ENCODE results near the gene KISS1R. TPM values are rescaled to one million over a fixed set of nuclear protein-coding genes. Genes with fewer than 3 reads are reported as not detected.

The KISS1R gene
- total RNA-seq, 2 donors from 2014 or later, result 3.3 TPM; not detected in 1

GRCh38 chr19:963486-963951, 46.4 kb downstream of the KISS1R start:
- no peaks in the 10 kb centered on the region for H3K4me1 ChIP-seq
- peaks cover 0 to 6% of the 10 kb centered on the region in 2 donors for H3K36me3 ChIP-seq (replicated peaks in 1 of 2; ENCODE audit: insufficient read depth in 1 of 2, low read depth in 2 of 2)
- H3K9me3 ChIP-seq, result no peaks in the 10 kb centered on the region
- DNase-seq (no peak), ATAC-seq (no peak)
- TF ChIP-seq CTCF (IDR thresholded peaks at IDR 0.05) (no peak), POLR2A (IDR thresholded peaks at IDR 0.05) (no peak)
- H3K27ac ChIP-seq, result no peak overlapping the region
- H3K27me3 ChIP-seq, result no peaks in the 10 kb centered on the region
- intact Hi-C loops (cut with DNase I), result no loop called here
- H3K4me3 ChIP-seq, result no peak overlapping the region
- 83 to 93% methylated on average over 8 to 11 of the region's 11 CpGs for WGBS, 2 donors

GRCh38 chr19:964116-964520, 47.0 kb downstream of the KISS1R start:
- Histone ChIP-seq H3K9me3 (no peaks in the 10 kb centered on the region), H3K27ac (no peak overlapping the region), H3K4me1 (no peaks in the 10 kb centered on the region), H3K27me3 (no peaks in the 10 kb centered on the region), H3K4me3 (no peak overlapping the region), H3K36me3 (replicated peaks in 1 of 2; ENCODE audit: insufficient read depth in 1 of 2, low read depth in 2 of 2) (peaks cover 0 to 10% of the 10 kb centered on the region in 2 donors)
- intact Hi-C loops (cut with DNase I), result no loop called here
- no peak for DNase-seq
- TF ChIP-seq CTCF (IDR thresholded peaks at IDR 0.05) (no peak), POLR2A (IDR thresholded peaks at IDR 0.05) (no peak)
- ATAC-seq, result no peak
- WGBS, 2 donors, result 97 to 99% methylated on average over 12 to 14 of the region's 16 CpGs

GRCh38 chr19:964761-965694, 47.9 kb downstream of the KISS1R start:
- 93% methylated on average over 12 to 16 of the region's 19 CpGs for WGBS, 2 donors
- Histone ChIP-seq H3K36me3 (replicated peaks in 1 of 2; ENCODE audit: insufficient read depth in 1 of 2, low read depth in 2 of 2) (peaks cover 0 to 10% of the 10 kb centered on the region in 2 donors), H3K27ac (no peak overlapping the region), H3K4me1 (no peaks in the 10 kb centered on the region), H3K27me3 (no peaks in the 10 kb centered on the region), H3K4me3 (no peak overlapping the region), H3K9me3 (no peaks in the 10 kb centered on the region)
- no peak for DNase-seq
- intact Hi-C loops (cut with DNase I), result no loop called here
- TF ChIP-seq POLR2A (IDR thresholded peaks at IDR 0.05), result no peak
- no peak for TF ChIP-seq CTCF (IDR thresholded peaks at IDR 0.05)
- ATAC-seq, result no peak

- no peak overlapping the region for H3K4me3 ChIP-seq
- H3K36me3 ChIP-seq (replicated peaks in 1 of 2; ENCODE audit: insufficient read depth in 1 of 2, low read depth in 2 of 2), result peaks cover 0 to 12% of the 10 kb centered on the region in 2 donors
- peaks cover 0 to 7% (median 0%) of the 10 kb centered on the region in 3 donors for H3K9me3 ChIP-seq
- 89 to 95% methylated on average over 8 to 17 of the region's 17 CpGs for WGBS, 2 donors
- H3K27ac ChIP-seq, result no peak overlapping the region
- TF ChIP-seq CTCF (IDR thresholded peaks at IDR 0.05), result no peak
- TF ChIP-seq POLR2A (IDR thresholded peaks at IDR 0.05), result no peak
- DNase-seq, result no peak
- intact Hi-C loops (cut with DNase I), result no loop called here
- no peaks in the 10 kb centered on the region for H3K27me3 ChIP-seq
- H3K4me1 ChIP-seq, result no peaks in the 10 kb centered on the region
- no peak for ATAC-seq
Observed at GRCh38 chr19:966485-967088, 49.5 kb downstream of the KISS1R start.

Small RNA genes lying within 50 kb of the gene (small RNA-seq; reads per million reads assigned to genes)
- gene RNU6-9, result not detected

Other genes starting within 250 kb of the KISS1R start
- gene FSTL3, start 240.9 kb upstream of the KISS1R start, total RNA-seq, result 100 to 1,000 TPM in 1 of 2 donors, 10 to 100 TPM in 1; 72.4 to 236 TPM
- gene PRSS57, start 221.9 kb upstream of the KISS1R start, total RNA-seq, result not detected
- 10 to 100 TPM; 14.8 to 32.6 TPM for gene PALM, start 208.4 kb upstream of the KISS1R start, total RNA-seq
- 1 to 10 TPM in 1 of 2 donors, under 1 TPM in 1; 0.99 to 3.4 TPM for gene MISP, start 166.2 kb upstream of the KISS1R start, total RNA-seq
- 100 to 1,000 TPM in 1 of 2 donors, 10 to 100 TPM in 1; 78.9 to 100 TPM for gene PTBP1, start 119.9 kb upstream of the KISS1R start, total RNA-seq
- not detected for gene PLPPR3, start 95.4 kb upstream of the KISS1R start, total RNA-seq
- under 1 TPM in 1 of 2 donors, not detected in 1; 0.26 TPM for gene AZU1, start 89.5 kb upstream of the KISS1R start, total RNA-seq
- gene PRTN3, start 76.3 kb upstream of the KISS1R start, total RNA-seq, result under 1 TPM in 1 of 2 donors, not detected in 1; 0.99 TPM
- not detected for gene ELANE, start 65.0 kb upstream of the KISS1R start, total RNA-seq
- gene CFD, start 57.7 kb upstream of the KISS1R start, total RNA-seq, result 100 to 1,000 TPM; 134 to 825 TPM
- 10 to 100 TPM; 35.0 to 49.8 TPM for gene MED16, start 24.1 kb upstream of the KISS1R start, total RNA-seq
- gene RNU6-9, start 23.8 kb upstream of the KISS1R start, total RNA-seq, result not detected
- 10 to 100 TPM; 11.2 to 34.0 TPM for gene R3HDM4, start 4.1 kb upstream of the KISS1R start, total RNA-seq
- 1 to 10 TPM; 3.1 to 5.9 TPM for gene ARID3A, start 8.7 kb downstream of the KISS1R start, total RNA-seq
- gene WDR18, start 67.0 kb downstream of the KISS1R start, total RNA-seq, result 10 to 100 TPM; 15.3 to 53.1 TPM
- gene GRIN3B, start 83.1 kb downstream of the KISS1R start, total RNA-seq, result under 1 TPM in 1 of 2 donors, not detected in 1; 0.26 TPM
- 100 to 1,000 TPM; 142 to 306 TPM for gene TMEM259, start 103.8 kb downstream of the KISS1R start, total RNA-seq
- gene RNU6-2, start 104.2 kb downstream of the KISS1R start, total RNA-seq, result not detected
- 10 to 100 TPM; 30.7 to 42.5 TPM for gene CNN2, start 109.3 kb downstream of the KISS1R start, total RNA-seq
- gene ABCA7, start 122.8 kb downstream of the KISS1R start, total RNA-seq, result 10 to 100 TPM; 33.7 to 87.3 TPM
- gene ARHGAP45, start 149.8 kb downstream of the KISS1R start, total RNA-seq, result 10 to 100 TPM; 13.2 to 23.4 TPM
- gene POLR2E, start 178.0 kb downstream of the KISS1R start, total RNA-seq, result 10 to 100 TPM; 24.9 to 78.1 TPM
- gene GPX4, start 186.7 kb downstream of the KISS1R start, total RNA-seq, result 100 to 1,000 TPM; 152 to 157 TPM